ENCODE measurements around the gene NFKBIA. TPM values are rescaled to one million over a fixed set of nuclear protein-coding genes. Genes with fewer than 3 reads are reported as not detected.
A peak's percentile ranks its signal among the peaks of the same experiment; 100 is the strongest.

The NFKBIA gene
- total and polyA plus RNA-seq, 2 donors (not counting 1 experiment from before 2014, with no cell fraction given): 17.7 to 67.9 TPM

DNA sequence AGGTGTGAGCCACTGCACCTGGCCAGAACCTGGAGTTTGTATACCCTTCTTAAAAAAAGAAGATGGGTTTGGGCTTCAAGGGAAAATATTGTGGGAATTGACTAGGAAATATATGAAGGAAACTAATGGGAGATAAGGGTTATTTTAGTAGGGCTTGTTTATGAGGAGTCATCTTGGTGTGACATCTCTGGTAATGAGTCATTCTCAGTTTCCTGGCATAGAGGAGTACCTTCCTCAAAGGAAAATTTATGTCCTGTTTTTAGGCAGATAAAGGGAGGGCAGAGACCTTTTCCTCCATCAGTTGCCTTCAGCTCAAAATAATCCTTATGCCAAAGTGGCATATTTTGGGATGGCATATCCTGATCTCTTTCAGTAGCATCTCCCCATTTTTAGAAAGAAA lies 30.6 kb upstream of the NFKBIA start:
- no peak overlapping the region for H3K4me2 ChIP-seq (ENCODE audit: extremely low read depth, insufficient read depth, low read length)
- no peaks in the 10 kb centered on the region for H4K20me1 ChIP-seq (ENCODE audit: control insufficient read depth, extremely low read depth, insufficient read depth, low read length)
- TF ChIP-seq EZH2 (IDR thresholded peaks at IDR 0.05; ENCODE audit: low read length, missing control alignments): no peak
- no peak for TF ChIP-seq CTCF (conservative IDR thresholded peaks at IDR 0.05 in 1 of 2, IDR thresholded peaks at IDR 0.05 in 1 of 2; ENCODE audit: low read depth in 1 of 2, low read length in 2 of 2)
- no peak overlapping the region for H3K9ac ChIP-seq (ENCODE audit: insufficient read depth, low read length)
- H3K4me3 ChIP-seq (replicated peaks in 1 of 4; ENCODE audit: control extremely low read depth in 1 of 4, insufficient read depth in 1 of 4, low read depth in 3 of 4, low read length in 4 of 4): no peak overlapping the region
- no peaks in the 10 kb centered on the region for H3K79me2 ChIP-seq (ENCODE audit: control insufficient read depth, insufficient read depth, low read length)
- H3K4me1 ChIP-seq (ENCODE audit: control insufficient read depth, extremely low read depth, insufficient read depth, low read length): no peaks in the 10 kb centered on the region
- H2AFZ ChIP-seq (ENCODE audit: low read length): no peak overlapping the region
- H3K27ac ChIP-seq (ENCODE audit: insufficient read depth, low read length): no peak overlapping the region
- H3K9me3 ChIP-seq (ENCODE audit: control insufficient read depth, insufficient read depth, low read depth, low read length): no peaks in the 10 kb centered on the region
- H3K27me3 ChIP-seq (ENCODE audit: control insufficient read depth, insufficient read depth, low read length): no peaks in the 10 kb centered on the region
- no peaks in the 10 kb centered on the region for H3K36me3 ChIP-seq (ENCODE audit: control insufficient read depth, insufficient read depth, low read length)
- DNase-seq (ENCODE audit: low read depth in 2 of 2): peak in 1 of 2 donors; percentile 23

GRCh38 chr14:35433826-35434225 lies 29.3 kb upstream of the NFKBIA start:
- H4K20me1 ChIP-seq (ENCODE audit: control insufficient read depth, extremely low read depth, insufficient read depth, low read length): no peaks in the 10 kb centered on the region
- no peaks in the 10 kb centered on the region for H3K27me3 ChIP-seq (ENCODE audit: control insufficient read depth, insufficient read depth, low read length)
- H3K27ac ChIP-seq (ENCODE audit: insufficient read depth, low read length): no peak overlapping the region
- H3K4me1 ChIP-seq (ENCODE audit: control insufficient read depth, extremely low read depth, insufficient read depth, low read length): no peaks in the 10 kb centered on the region
- no peaks in the 10 kb centered on the region for H3K79me2 ChIP-seq (ENCODE audit: control insufficient read depth, insufficient read depth, low read length)
- H3K9me3 ChIP-seq (ENCODE audit: control insufficient read depth, insufficient read depth, low read depth, low read length): no peaks in the 10 kb centered on the region
- no peak overlapping the region for H3K4me3 ChIP-seq (replicated peaks in 1 of 4; ENCODE audit: control extremely low read depth in 1 of 4, insufficient read depth in 1 of 4, low read depth in 3 of 4, low read length in 4 of 4)
- H3K36me3 ChIP-seq (ENCODE audit: control insufficient read depth, insufficient read depth, low read length): no peaks in the 10 kb centered on the region
- H3K4me2 ChIP-seq (ENCODE audit: extremely low read depth, insufficient read depth, low read length): no peak overlapping the region
- no peak for DNase-seq (ENCODE audit: low read depth in 2 of 2)
- TF ChIP-seq EZH2 (IDR thresholded peaks at IDR 0.05; ENCODE audit: low read length, missing control alignments) (no peak), CTCF (conservative IDR thresholded peaks at IDR 0.05 in 1 of 2, IDR thresholded peaks at IDR 0.05 in 1 of 2; ENCODE audit: low read depth in 1 of 2, low read length in 2 of 2) (no peak)
- no peak overlapping the region for H2AFZ ChIP-seq (ENCODE audit: low read length)
- no peak overlapping the region for H3K9ac ChIP-seq (ENCODE audit: insufficient read depth, low read length)

DNA sequence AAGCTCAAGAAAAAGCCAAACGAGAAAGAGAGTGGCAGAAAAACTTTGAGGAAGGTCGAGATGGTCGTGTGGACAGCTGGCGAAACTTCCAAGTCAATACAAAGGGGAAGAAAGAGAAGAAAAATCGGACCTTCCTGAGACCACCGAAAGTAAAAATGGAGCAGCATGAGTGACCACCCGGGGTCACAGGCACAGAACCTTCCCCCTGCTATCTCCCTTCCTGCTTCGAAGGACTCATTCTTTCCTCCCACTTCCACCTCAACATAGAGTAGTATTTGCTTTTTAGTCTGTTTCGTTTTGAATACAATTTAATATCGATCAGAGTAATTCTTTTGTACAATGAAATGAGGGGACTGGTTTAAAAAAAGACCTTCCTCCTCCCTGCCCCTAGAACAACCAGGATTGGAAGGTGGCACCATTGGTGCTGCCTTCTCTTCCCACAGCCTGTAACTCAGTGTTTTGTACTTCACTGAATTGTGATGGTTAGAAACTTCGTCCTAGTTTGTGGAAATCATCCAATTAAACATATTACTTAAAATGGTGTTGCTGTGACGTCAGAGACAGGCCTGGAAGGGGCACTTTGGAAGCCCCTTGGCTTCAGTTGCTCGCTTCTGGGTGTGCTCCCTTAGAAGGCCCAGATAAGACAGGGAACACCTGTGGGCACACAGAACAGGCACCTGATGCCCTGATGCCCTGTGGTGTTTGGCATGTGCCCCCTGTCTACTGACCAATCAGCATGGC lies 26.1 kb upstream of the NFKBIA start:
- Histone ChIP-seq H3K4me1 (ENCODE audit: control insufficient read depth, extremely low read depth, insufficient read depth, low read length) (no peaks in the 10 kb centered on the region), H3K4me3 (replicated peaks in 1 of 4; ENCODE audit: control extremely low read depth in 1 of 4, insufficient read depth in 1 of 4, low read depth in 3 of 4, low read length in 4 of 4) (no peak overlapping the region), H3K36me3 (ENCODE audit: control insufficient read depth, insufficient read depth, low read length) (no peaks in the 10 kb centered on the region), H4K20me1 (ENCODE audit: control insufficient read depth, extremely low read depth, insufficient read depth, low read length) (no peaks in the 10 kb centered on the region), H3K79me2 (ENCODE audit: control insufficient read depth, insufficient read depth, low read length) (no peaks in the 10 kb centered on the region), H3K9me3 (ENCODE audit: control insufficient read depth, insufficient read depth, low read depth, low read length) (no peaks in the 10 kb centered on the region), H3K9ac (ENCODE audit: insufficient read depth, low read length) (no peak overlapping the region), H3K27me3 (ENCODE audit: control insufficient read depth, insufficient read depth, low read length) (no peaks in the 10 kb centered on the region), H2AFZ (ENCODE audit: low read length) (peak overlapping the region; percentile 79), H3K4me2 (ENCODE audit: extremely low read depth, insufficient read depth, low read length) (no peak overlapping the region), H3K27ac (ENCODE audit: insufficient read depth, low read length) (no peak overlapping the region)
- TF ChIP-seq CTCF (conservative IDR thresholded peaks at IDR 0.05 in 1 of 2, IDR thresholded peaks at IDR 0.05 in 1 of 2; ENCODE audit: low read depth in 1 of 2, low read length in 2 of 2) (no peak), EZH2 (IDR thresholded peaks at IDR 0.05; ENCODE audit: low read length, missing control alignments) (no peak)
- no peak for DNase-seq (ENCODE audit: low read depth in 2 of 2)

Measured in fibroblast of lung (primary cell).